ENCODE results near the gene ANKLE2.

The ANKLE2 gene

GRCh38 chr12:132687211-132688164 is 74.1 kb downstream of the ANKLE2 start, which contains the start of the genes POLE and PXMP2:
Gene POLE (minus strand): TSS chr12:132687342. CDS start chr12:132687315, 27 bp downstream.
Gene PXMP2 (plus strand): TSS chr12:132687587. CDS start chr12:132687671, 84 bp downstream.
- peak; percentile 95 to 98 for DNase-seq
- TF ChIP-seq POLR2A (IDR thresholded peaks at IDR 0.05; ENCODE audit: low read length) (peak; percentile 80), GATA1 (IDR thresholded peaks at IDR 0.05; ENCODE audit: low read depth, low read length) (no peak)

- peak; percentile 83 to 89 for DNase-seq
- TF ChIP-seq GATA1 (IDR thresholded peaks at IDR 0.05; ENCODE audit: low read depth, low read length) (no peak), POLR2A (IDR thresholded peaks at IDR 0.05; ENCODE audit: low read length) (no peak)
Measured at GRCh38 chr12:132686825-132687210, 74.8 kb downstream of the ANKLE2 start.

GRCh38 chr12:132685400-132685799 is 76.2 kb downstream of the ANKLE2 start:
- peak; percentile 23 to 38 for DNase-seq

DNA sequence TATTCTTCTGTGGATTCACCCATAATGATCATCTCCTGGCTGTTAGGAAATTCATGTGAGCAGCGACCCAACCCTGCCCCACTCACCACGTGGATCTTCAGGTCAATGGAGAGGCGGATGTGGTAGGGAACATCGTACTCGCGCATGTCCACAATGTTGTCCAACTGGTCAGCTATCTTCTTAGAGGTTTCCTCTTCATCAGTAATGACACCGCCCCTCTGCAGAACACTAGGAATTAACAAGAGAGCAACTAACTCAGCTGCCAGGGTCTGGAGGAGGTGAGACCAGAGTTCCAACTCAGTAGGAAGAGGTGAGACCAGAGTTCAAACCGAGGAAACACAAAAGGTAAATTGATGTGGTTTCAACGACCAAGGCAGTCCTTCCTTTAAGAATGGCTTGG is 84.1 kb downstream of the ANKLE2 start:
- no peak for DNase-seq
- TF ChIP-seq POLR2A (IDR thresholded peaks at IDR 0.05; ENCODE audit: low read length) (no peak), GATA1 (IDR thresholded peaks at IDR 0.05; ENCODE audit: low read depth, low read length) (no peak)

More at GRCh38 chr12:132685400-132685799, 76.2 kb downstream of the ANKLE2 start:
- no peak for TF ChIP-seq POLR2A (IDR thresholded peaks at IDR 0.05; ENCODE audit: low read length)
- TF ChIP-seq GATA1 (IDR thresholded peaks at IDR 0.05; ENCODE audit: low read depth, low read length): no peak

DNA sequence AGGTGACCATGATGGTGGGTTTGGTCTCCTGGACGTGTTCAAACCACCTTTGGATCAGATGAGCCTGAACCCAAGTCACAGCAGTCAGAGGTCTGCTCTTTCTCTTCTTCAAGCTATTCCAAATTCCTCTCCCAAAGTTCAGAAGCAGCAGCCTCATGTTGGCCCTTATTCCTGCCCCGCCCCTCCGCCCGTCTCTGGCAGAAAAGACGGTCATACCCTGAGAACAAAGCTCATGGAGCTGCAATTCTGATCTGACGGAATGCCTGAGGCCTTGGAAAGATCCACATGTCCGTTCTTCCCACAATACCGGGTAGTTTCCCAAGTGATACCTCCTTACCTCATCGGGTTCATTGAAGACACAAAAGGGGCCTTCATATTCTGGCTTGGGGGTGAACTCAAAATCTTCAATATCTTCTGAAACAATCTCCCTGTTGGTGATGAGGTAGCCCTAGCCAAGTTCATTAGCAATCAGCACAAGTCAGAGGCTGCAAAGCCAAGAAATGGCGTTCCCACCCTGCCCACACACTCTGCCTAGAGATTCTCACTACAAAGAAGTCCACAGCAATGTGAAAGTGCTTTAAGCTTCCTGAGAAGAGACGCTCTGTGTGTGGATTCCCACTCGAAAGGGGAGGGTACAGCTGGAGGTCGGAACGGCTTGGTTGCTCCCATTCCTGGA is 85.7 kb downstream of the ANKLE2 start:
- no peak for DNase-seq

More for the DNA sequence above, 85.7 kb downstream of the ANKLE2 start:
- TF ChIP-seq GATA1 (IDR thresholded peaks at IDR 0.05; ENCODE audit: low read depth, low read length) (no peak), POLR2A (IDR thresholded peaks at IDR 0.05; ENCODE audit: low read length) (no peak)

Data from erythroblast (primary cell).